ENCODE results near the gene PNN.

DNA sequence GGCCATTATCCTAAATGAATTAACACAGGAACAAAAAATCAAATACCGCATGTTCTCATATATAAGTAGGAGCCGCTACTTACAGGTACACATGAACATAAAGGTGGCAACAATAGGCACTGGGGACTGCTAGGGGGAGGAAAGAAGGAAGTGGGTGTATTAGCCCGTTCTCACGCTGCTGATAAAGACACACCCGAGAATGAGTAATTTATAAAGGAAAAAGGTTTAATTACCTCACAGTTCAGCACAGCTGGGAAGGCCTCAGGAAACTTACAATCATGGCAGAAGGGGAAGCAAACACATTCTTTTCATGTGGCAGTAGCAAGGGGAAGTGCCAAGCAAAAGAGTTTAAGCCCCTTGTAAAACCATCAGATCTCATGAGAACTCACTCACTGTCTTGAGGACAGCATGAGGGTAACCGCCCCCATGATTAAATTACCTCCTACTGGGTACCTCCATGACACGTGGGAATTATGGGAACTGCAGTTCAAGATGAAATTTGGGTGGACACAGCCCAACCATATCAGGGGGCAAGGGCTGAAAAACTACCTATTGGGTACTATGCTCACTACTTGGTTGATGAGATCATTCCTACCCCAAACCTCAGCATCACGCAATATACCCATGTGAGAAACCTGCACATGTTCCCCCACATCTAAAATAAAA lies 42.3 kb downstream of the PNN start:
- TF ChIP-seq CTCF (IDR thresholded peaks at IDR 0.05; ENCODE audit: extremely low read depth in 1 of 2, insufficient read depth in 1 of 2, low read depth in 1 of 2, low read length in 2 of 2), result no peak
- TF ChIP-seq EZH2 (IDR thresholded peaks at IDR 0.05; ENCODE audit: borderline replicate concordance, low read depth, low read length, severe bottlenecking), result no peak
- TF ChIP-seq POLR2AphosphoS5 (IDR thresholded peaks at IDR 0.05; ENCODE audit: insufficient read depth, low read depth, low read length), result no peak
- no peak for TF ChIP-seq GATA2 (IDR thresholded peaks at IDR 0.05; ENCODE audit: insufficient read depth, insufficient read length, low read depth, low read length)
- no peak for TF ChIP-seq MYC (IDR thresholded peaks at IDR 0.05; ENCODE audit: low read depth, low read length)
- no peak for TF ChIP-seq JUN (IDR thresholded peaks at IDR 0.05; ENCODE audit: borderline replicate concordance, insufficient read depth, insufficient read length, low read depth)
- TF ChIP-seq POLR2A (IDR thresholded peaks at IDR 0.05; ENCODE audit: low read depth, low read length), result no peak
- no peak for TF ChIP-seq MAX (IDR thresholded peaks at IDR 0.05; ENCODE audit: insufficient read depth, insufficient read length)
